Stimulated activated CD4-positive, alpha-beta T cell treated with anti-CD3 and anti-CD28 coated beads, Interleukin-15, amount 100 ng/mL, for 48 hours (primary cell): ENCODE data around the gene GPLD1.

Experiments
- DNase-seq, 2 donors: peaks; one replicate each; pipeline ENCODE4 v3.0.0-alpha.2; 2020; ENCODE audit warnings: low read depth in 2 of 2

GPLD1 gene

DNA sequence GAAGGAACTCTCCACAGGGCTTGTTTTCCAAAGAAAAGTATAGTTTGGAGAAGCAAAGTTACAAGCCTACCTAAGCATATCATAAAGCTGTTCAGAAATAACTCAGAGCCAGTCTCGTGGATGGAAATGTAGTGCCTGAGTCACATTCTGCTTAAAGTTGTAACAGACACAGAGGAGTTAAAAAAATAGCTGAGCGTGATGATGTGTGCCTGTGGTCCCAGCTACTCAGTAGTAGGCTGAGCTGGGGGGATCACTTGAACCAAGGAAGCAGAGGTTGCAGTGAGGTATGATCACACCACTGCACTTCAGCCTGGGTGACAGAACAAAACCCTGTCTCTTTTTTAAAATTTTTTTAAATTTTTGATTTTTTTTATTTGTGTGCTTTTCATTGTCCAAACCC is 12.0 kb upstream of the GPLD1 start:
- DNase-seq: no peak

DNA sequence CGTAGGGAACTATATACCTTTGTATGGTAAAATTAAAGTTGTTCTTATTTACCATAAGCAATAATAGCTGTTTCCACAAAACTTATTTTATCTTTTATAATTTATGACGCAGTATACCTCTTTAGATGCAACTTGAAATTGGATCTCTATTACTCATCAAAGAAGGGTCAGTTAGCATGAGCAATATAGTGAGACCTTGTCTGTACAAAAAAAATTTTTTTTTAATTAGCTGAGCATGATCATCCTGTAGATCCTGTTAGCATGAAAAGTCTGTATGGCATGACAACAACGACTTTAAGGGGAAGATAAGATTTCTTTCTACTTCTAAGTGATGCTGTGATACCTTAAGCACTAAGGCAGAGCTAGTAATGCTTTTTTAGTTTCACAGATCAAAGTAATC is 11.3 kb upstream of the GPLD1 start:
- no peak for DNase-seq

DNA sequence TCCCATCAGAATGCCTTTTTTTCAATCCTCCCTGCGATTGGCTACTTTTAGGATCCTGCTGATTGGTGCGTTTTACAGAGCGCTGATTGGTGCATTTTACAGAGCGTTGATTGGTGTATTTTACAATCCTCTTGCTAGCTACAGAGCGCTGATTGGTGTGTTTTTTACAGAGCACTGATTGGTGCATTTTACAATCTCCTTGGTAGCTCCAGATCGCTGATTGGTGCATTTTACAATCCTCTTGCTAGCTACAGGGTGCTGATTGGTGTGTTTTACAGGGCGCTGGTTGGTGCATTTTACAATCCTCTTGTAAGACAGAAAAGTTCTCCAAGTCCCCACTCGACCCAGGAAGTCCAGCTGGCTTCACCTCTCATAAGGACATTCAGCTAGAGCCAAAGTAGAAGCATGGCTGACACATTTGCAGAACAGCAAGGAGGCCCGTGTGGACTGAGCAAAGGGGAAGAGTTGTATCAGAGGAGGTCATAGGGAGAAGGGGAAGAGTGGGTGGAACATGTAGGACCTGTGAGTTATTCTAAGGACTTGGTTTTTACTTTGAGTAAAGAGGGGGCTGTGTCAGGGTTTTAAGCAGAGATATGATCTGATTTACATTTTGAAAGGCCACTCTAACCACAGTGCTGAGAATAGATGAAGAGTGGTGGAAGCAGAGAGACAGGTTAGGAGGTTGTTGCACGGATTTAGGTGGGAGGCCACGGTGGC is 8.0 kb upstream of the GPLD1 start:
- DNase-seq: no peak

DNA sequence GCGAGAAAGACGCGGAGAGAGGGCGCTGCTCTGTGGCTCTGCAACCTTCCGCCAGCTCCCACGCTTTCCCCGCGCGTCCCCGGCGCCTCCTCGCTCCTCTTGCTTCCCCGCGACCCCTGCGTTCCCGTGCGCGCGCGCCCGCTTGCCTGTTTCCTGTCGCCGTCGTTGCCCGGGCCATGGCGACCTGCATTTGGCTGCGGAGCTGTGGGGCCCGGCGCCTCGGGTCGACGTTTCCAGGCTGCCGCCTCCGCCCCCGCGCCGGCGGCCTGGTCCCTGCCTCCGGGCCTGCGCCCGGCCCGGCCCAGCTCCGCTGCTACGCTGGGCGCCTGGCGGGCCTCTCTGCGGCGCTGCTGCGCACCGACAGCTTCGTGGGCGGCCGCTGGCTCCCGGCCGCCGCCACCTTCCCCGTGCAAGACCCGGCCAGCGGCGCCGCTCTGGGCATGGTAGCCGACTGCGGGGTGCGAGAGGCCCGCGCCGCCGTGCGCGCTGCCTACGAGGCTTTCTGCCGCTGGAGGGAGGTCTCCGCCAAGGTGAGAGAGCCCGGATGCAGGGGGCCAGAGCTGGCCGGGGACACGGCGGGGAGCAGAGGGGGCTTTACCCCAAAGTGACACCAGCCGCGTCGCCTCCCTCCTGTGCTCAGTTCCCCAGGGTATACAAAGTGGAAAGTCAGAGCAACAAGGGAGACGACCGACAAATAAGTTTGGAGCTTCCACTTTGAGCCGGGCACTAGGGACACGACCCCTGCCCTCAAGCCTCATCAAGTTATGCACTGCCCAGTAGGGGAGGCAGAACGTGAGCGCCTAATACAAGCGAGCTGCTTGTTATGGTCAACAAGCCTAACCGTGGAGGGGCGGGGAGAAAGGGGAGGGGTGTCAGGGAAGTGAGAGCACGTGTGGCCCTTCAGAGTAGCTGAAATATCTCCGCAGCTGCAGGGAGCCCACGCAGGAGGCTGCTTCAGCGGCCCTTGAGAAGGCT is 5.7 kb upstream of the GPLD1 start, which contains the start of gene ALDH5A1:
ALDH5A1 (plus strand) TSS at position 149 of the 975 bp plus-strand sequence; CDS start at position 177, 28 bp downstream.
- peak; percentile 68 to 74 for DNase-seq

DNA sequence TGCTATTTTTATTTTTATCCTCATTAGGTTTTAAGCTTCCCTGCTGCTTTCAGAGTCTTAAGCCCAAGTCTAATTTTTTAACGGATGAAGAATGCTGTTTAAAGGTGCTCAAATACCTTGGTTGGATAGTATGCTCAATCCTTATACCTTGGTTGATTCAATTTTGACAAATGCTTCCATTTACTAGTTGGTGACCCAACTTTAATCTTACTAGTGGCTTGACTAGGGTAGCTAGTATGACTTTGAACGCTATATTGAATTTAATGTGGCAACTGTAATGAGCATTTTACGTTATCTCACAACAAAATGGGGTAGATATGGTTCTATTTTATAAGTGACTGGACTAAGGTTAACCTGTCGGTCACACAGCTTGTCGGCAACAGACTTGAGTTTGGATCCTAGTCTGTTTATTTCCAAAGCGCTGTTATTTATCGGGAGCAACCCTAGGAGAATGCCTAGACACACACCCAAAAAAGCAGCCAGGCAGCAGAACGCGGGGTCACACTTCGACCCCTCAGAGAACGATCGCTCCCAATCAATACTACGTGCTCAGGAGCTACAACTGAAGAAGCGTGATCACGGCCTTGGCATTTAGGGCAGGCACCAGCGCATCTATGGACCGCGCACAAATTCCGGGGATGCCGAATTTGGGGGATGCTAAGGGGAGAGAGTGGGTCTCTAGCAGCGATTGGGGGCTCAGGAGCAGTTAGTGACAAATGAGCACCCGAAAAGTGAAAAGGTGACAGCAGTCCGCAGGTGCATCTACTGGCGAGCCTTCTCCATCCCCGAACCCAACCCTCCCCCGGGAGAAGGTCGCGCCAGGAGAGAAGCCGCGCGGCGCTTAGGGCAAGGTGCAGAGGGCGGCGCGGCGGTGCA is 4.8 kb upstream of the GPLD1 start:
- DNase-seq: no peak

DNA sequence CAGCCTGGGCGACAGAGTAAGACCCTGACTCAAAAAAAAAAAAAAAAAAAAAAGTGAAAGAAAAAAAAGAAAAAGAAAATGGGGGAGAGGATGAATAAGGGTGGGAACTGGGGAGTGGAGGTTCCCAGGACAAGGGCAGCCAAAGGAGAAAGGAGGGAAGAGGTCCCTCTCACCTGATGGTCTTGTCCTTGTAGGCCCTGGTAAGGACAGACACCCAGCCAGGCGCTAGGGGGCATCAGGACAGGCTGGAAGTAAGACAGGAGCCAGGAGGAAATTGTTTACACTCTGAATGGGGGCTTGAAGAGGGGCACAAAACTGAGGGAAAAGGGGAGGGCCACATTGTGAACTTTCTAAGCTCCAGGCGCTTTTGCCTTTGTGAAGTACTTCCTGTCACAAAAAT is 3.1 kb upstream of the GPLD1 start:
- DNase-seq: no peak

DNA sequence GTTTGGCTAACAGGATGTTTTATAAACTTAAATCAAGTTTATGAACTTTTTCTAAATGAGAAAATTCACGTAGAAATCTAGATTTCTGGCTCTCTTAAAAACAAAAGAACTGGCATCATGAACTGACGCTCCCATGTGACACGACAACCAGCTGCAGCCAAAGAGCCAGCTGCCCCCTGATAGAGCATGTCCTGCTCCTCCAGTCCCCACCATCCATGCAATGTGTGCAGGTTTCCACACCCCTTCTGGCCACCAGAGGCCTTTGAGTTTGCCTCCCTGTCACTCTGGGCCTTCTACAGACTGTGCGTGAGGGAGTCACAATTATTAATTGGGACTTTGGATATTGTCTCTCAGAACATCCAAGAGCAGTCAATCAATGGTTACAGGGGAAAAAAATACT is 1.6 kb upstream of the GPLD1 start:
- no peak for DNase-seq

DNA sequence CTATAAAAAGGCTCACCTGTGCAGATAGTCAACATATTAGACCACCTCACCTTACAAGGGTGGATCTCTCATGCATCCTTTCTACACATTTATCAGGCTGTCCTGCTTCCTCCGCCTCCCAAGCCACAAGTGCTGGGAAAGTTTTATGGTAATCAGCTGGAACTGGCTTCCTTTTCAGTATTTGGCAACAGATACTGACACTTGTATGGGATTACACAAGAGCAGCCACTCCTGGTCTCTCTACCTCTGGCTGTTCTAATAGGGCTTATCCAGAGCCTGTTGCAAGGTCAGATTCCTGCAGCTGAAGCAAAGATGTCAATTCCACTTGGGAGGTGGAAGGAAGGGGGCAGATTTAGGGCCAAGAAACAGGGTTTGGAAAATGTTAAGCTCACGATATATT is 503 bp upstream of the GPLD1 start:
- no peak for DNase-seq

DNA sequence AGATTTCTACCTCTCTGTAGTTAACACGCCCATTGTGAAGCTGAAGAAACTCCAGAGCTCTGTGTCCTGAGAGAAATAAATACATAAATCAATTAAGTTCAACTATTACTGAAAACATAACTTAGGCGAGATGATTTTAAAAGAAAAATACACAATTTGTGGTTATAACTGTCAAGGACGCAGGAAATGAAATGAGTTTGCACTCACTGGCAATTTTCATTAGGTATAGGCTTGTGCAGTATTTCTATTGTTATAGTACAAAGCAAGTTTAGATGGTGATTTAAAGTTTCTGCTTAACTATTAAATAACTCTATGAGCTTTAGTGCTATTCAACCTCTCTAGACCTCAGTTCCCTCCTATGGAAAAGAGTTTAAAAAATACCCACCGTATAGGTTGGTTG is 3.3 kb downstream of the GPLD1 start:
- DNase-seq: no peak

DNA sequence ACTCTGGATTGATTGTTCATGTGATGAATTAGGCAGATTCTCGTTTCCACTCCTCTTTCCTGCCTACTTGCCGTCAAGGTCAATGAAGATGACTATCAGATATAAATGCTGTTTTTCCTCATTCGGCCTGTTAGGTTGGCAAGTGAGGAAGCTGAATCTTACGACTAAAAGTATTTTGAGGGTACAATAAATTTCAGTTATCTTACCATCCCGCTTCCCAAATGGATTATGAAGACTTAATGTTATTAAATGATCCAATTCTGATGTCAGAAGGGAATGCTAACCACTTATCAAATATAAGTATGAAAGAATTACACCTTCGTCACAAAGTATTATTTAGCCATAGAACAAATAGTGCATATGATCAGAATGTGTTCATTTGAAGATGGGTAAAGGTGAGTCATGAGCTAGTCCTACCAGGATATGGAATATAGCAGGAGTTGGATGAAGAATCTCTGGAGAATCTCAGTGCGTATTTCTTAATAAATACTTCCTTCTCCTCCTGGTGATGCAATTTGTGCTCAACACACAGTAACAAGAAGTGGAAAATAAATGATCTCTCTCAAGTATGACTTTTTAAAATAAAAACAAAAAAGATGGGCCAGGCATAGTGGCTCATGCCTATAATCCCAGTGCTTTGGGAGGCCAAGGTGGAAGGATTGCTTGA is 4.6 kb downstream of the GPLD1 start:
- DNase-seq: no peak

DNA sequence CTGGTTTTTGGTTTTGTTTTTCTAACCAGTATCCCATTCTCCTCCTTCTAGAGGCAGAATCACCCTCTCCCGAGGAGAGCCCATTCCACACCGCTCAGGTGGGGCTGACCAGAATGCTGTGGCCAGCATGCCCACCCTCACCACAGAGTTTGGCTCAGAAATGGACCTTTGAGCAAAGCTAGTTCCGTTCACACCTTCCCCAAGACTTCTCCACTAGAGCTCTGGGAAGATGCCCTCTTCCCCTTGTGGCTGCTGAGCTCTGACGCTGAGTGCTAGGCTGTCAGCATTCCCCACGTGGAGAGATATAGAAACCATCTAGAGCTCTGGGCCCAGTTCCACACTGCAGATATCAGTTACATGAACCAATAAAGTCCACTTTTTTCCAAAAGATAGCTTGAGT is 7.9 kb downstream of the GPLD1 start:
- no peak for DNase-seq

DNA sequence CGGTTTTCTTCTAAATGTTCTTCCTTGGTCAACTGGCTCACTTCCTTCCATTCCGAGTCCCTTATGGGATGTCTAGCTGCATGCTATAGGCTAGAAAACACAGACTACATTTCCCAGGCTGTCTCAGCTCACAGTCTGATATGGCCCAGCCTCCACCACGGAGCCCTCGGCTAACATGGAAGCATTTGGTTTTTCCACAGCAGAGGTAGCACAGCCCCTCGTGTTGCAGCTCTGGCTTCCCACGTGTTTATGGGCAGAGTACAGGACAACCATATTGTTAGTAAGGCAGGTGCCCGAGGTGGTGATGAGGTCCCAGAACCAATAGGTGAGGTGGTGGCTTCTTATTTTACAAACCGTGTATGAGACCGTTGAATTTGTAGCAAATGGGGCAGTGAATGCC is 8.7 kb downstream of the GPLD1 start:
- no peak for DNase-seq

DNA sequence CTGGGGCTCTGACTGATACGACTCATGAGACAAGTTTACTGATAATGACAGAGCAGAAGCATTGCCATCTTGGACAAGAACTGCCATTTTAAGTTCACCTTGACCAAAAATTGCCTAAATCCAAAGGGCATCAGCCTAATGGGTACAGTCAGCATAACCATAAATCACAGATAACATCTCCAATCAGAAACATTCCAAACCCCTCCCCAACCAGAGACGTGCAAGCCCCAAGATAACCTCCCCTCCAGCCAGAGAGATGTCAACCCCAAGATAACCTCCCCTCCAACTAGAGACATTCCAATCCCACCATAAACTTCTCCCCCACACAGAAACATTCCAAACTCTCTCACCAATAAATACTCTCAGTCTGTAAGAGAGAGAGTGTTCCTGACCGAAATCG is 10.5 kb downstream of the GPLD1 start:
- no peak for DNase-seq

DNA sequence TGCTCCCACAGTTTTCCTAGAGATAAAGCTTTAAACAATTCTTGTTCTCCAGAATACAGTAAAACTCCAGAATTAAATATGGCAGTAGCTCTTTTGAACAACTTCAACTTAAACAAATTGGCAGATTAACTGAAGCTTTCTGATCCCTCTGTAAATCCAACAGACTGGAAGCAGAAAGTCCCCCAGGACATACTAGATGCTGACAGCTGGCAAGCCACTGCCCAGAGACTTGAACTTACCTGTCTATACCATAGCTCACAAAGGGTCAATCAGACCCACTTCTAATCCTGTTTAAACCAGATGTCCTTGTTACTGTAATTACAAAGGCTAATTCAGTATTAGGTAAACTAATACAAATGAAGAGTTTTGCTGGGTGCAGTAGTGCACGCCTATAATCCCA is 12.3 kb downstream of the GPLD1 start:
- DNase-seq: no peak

DNA sequence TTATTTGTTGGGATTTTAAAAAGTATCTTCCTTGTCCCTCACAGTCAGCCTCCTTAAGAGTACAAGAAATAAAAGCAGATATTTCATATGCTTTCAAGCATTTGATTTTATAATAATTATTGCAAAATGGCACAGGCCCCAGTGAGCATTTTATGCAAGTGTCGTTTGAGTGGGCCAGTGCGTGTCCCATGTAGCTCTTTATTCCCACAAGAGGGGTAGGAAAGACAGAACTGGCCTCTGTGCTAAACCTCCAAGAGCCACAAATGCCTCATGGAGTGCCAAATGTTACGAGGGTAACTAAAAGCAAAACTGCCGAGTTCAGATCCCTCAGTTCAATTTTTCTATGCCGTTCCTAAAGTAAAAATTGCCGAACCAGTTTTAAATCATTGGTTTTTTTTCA is 12.7 kb downstream of the GPLD1 start:
- DNase-seq: no peak

DNA sequence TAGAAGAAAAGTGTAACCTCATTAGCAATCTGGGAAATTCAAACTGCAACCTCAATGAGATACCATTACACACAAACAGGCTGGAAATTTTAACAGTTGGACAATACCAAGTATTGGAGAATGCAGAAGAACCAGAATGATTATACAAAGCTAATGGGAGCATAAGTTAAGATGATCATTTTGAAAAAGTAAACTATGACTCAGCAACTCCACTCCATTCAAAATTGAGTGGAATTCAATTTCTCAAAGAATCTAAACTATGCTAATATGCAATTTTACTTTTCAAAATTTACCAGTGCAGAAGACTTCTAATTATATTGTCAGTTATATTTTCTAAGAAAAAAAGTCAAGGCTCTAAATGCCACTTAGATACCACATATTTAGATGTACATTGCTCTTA is 17.2 kb downstream of the GPLD1 start:
- DNase-seq: no peak

DNA sequence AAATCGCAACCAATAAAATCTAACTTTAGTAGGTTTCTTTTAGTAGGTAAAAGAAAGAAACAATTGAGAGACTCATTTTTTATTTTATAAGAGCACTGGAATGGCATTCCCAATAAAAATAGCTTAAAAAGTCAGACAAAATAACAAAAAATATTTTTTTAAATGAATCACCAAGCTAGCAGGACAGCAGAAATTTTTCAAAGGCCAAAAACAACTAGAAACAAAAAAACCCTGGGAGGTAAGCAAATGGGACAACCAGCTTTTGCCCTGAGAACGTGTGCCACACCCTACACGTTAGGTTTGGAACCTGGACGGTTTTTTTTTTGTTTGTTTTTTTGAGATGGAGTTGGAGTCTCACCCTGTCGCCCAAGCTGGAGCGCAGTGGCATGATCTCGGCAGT is 19.6 kb downstream of the GPLD1 start:
- no peak for DNase-seq

DNA sequence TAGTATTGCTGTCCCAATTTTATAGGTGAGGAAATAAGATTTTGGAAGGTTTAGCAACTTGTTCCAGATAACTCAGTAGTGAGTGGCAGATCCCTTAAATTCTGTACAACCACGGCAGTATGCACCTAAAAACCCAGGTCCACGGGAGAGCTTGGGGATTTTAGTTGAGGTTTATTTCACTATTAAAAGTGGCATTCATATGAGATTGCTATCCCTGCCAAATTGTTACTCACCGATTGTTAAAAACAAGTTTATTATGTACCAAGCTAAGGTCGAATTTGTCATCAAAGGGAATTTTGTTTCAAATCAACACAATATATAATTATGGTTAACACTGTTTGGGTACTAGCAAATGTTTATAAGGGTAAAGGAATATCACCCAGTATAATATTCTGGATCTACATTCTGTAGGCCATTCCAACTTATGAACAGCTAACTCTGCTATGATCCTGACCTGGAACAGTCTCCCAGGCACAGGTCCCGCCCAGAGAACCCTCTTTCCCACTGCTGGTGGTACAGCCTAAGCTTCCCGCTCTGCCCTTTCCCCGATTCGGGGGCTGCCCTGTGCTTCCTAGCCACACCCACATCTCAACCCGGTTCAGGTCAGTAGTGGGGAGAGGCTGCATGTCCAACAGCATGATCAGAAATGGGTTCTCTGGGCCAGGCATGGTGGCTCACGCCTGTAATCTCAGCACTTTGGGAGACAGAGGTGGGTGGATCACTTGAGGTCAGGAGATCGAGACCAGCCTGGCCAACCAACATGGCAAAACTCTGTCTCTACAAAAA is 24.9 kb downstream of the GPLD1 start:
- DNase-seq: no peak

DNA sequence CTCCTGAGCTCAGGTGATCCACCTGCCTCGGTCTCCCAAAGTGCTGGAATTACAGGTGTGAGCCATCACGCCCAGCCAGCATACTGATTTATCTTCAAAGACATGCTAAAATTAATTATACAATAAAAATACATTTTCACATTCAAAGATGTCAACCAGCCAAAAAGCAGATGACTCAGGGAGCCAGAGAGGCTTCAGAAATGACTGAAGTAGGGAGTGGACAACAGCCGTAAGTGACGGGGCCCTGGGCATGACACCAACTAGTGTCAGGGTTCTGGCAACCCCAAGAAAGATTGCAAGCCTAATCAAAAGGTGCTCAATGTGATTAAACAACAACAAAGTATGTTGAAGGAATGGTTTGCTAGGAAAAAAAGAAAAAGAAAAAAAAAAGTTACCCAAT is 28.4 kb downstream of the GPLD1 start:
- no peak for DNase-seq

DNA sequence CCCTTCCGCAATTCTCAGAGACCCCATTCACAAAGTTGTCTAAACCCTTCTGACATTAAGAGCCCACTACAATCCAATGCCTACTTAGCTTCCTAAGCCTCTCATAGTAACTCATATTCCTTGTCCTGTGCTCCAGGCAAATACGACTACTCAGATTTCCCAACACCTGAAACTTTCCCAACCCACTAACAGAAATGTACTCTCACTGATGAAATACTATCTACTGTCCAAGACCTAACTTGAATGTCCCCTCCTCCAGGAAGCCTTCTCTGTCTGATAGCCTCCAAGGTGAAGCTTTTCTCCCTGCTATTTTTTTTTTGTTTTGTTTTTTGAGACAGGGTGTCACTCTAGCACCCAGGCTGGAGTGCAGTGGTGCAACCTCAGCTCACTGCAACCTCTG is 30.4 kb downstream of the GPLD1 start:
- no peak for DNase-seq

DNA sequence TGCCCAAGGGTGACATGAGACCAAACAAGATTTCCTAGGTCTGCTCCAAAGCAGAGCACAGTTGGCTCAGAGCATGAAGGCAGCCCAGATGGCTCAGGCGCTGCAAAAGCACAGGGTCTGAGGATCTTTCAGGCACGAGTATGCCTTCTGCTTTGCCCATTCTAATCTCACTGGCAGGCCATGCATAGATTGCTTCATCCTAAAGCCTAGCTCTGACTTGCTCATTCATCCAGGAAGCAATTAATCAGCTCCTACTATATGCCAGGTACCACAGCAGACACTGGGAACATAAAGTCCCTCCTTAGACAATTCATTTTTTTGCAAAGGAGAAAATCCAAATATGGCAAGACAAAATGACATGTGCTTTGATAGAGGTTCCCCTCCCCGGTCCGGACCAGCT is 31.2 kb downstream of the GPLD1 start:
- no peak for DNase-seq
